Measurements from ENCODE around the gene TBX1.

DNA sequence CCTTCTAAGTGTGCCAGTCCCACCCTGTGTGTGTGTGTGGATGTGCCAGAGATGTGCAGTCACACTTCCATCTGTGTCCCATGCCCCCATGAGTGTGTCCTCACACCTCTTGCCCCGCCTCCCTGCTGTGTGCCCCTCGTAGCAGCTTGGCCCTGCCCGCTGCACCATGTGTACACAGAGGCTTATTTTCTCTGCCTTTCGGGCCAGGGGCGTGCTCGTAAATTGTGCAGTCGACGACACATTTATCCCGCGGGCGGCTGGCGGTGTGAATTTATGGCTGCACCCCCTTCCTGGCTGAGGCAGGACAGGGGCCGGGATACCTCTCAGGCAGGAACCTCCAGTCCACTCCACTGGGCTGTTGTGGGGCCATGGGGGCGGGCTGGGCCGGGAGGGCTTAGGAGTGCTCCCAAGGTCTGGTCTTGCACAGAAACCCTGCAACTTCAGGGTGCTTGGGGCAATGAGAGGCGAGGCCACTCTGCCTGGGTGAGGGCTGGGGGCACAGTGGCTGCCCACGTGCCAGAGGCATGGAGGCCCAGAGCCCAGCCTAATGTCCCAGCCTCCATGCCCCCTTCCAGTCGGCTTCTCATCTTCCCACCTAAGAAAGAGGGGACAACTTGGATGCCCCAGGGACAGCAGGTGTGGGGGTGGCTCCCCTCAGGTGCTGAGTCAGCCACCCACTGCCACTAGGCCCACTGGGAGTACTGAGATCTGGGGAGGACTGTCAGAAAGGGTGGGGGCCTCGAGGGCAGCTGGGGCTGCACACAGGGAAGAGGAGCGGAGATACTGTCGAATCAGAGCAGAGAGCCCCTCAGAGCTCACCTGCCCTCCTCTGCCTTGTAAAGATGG is 24.7 kb upstream of the TBX1 start:
- TF ChIP-seq EZH2 (IDR thresholded peaks at IDR 0.05; ENCODE audit: borderline replicate concordance, control insufficient read depth, low read depth, low read length) (no peak), NR2F1 (conservative IDR thresholded peaks at IDR 0.05) (no peak), RAD21 (IDR thresholded peaks at IDR 0.05; ENCODE audit: insufficient read depth, low read depth, low read length) (no peak), BRCA1 (IDR thresholded peaks at IDR 0.05; ENCODE audit: low read depth, low read length) (no peak), CREB1 (IDR thresholded peaks at IDR 0.05; ENCODE audit: low read depth) (no peak)
- TF ChIP-seq, protein P1, sequence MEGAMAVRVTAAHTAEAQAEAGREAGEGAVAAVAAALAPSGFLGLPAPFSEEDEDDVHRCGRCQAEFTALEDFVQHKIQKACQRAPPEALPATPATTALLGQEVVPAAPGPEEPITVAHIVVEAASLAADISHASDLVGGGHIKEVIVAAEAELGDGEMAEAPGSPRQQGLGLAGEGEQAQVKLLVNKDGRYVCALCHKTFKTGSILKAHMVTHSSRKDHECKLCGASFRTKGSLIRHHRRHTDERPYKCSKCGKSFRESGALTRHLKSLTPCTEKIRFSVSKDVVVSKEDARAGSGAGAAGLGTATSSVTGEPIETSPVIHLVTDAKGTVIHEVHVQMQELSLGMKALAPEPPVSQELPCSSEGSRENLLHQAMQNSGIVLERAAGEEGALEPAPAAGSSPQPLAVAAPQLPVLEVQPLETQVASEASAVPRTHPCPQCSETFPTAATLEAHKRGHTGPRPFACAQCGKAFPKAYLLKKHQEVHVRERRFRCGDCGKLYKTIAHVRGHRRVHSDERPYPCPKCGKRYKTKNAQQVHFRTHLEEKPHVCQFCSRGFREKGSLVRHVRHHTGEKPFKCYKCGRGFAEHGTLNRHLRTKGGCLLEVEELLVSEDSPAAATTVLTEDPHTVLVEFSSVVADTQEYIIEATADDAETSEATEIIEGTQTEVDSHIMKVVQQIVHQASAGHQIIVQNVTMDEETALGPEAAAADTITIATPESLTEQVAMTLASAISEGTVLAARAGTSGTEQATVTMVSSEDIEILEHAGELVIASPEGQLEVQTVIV (IDR thresholded peaks at IDR 0.05; ENCODE audit: borderline replicate concordance, partially characterized antibody) = no peak
- TF ChIP-seq, protein P2, sequence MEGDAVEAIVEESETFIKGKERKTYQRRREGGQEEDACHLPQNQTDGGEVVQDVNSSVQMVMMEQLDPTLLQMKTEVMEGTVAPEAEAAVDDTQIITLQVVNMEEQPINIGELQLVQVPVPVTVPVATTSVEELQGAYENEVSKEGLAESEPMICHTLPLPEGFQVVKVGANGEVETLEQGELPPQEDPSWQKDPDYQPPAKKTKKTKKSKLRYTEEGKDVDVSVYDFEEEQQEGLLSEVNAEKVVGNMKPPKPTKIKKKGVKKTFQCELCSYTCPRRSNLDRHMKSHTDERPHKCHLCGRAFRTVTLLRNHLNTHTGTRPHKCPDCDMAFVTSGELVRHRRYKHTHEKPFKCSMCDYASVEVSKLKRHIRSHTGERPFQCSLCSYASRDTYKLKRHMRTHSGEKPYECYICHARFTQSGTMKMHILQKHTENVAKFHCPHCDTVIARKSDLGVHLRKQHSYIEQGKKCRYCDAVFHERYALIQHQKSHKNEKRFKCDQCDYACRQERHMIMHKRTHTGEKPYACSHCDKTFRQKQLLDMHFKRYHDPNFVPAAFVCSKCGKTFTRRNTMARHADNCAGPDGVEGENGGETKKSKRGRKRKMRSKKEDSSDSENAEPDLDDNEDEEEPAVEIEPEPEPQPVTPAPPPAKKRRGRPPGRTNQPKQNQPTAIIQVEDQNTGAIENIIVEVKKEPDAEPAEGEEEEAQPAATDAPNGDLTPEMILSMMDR (IDR thresholded peaks at IDR 0.05 in 2 of 3, conservative IDR thresholded peaks at IDR 0.05 in 1 of 3; ENCODE audit: control insufficient read depth in 2 of 3, extremely low read depth in 1 of 3, insufficient read depth in 1 of 3, low read depth in 3 of 3, low read length in 3 of 3) = no peak
